NCI-H2029 treated with DMSO at 0.1 percent for 48 hours (cell line): ENCODE measurements around the gene SYNDIG1L.
"Not testable (repeated sequence)": the region's sequence is repeated elsewhere in the genome, so short reads cannot be mapped to it uniquely, and the experiment has no call there.

Experiments used
- DNase-seq: peaks from one replicate; lab custom pipeline; 2025; lab: John Stamatoyannopoulos, UW

The SYNDIG1L gene

DNA sequence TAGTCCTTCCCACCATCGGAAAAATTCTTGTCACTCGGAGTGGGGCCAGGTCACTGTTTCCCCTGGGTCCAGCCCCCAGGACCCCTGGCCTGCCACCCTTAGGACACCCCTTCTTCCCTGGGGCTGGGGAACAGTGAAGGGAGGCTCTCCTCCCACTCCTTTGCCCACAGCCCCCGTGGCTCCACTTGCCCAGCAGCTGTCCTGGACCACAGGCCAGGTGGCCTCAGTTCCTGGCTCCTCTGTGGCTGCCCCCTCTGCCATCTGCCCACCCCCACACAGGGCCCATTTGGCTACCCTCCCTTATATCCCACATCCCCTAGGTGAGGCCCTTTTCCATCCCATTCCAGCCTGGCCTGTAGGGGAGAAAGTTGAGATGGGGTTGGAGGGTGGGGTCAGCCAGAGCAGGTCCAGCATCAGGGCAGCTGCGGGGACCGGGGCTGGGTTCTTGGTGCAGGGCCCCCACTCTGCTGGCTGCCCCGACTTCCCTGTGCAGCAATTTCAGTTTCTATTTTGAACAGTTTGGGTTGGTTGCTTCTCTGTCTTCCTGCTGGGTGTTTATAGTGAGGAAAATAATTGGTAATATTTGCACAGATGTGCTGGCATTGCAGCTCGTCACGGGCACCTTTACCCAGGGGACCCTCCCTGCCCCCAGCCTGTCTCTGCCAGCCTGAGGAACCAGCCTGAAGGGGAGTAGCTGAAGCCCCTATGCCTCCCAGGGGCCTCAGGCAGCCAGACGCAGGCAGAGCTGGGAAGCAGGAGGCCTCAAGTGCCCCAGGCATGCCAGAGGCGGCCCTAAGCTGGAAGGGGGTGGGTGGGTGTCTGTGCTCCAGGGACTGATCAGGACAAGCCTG lies 23.4 kb downstream of the SYNDIG1L start:
- no peak for DNase-seq

GRCh38 chr14:74401504-74402241 lies 24.3 kb downstream of the SYNDIG1L start:
- no peak for DNase-seq

GRCh38 chr14:74400919-74401503 lies 25.0 kb downstream of the SYNDIG1L start:
- no peak for DNase-seq

DNA sequence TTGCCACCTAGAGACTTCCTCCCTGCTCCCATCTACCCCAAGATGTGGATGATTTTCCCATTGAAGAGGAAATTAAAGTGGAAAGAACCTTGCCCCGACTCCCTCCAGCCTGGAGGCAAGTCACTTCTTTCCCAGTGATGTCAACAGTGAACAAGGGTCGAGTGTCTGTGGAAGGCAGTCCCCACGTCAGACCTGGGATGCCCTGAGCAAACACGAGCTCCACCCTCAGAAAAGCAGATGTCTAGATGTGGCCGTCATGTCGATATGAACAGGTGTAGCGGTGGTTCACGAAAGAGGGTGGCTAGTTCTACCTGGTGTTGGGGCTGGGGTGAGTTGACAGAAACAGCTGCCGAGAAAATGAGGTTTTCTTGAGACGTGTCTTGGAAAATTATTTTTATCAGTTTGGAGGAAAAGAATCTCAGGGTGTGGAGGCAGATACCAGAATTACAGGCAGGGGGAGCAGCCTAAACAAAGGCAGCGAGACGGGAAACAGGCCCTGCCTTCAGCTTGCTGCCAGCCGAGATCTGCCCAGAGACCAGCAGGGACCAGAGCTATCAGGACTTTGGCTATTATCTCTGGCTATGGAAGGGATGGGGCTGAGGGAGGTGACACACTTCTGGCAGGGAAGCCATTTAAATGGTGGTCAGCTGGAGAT lies 25.9 kb downstream of the SYNDIG1L start:
- DNase-seq, result no peak

DNA sequence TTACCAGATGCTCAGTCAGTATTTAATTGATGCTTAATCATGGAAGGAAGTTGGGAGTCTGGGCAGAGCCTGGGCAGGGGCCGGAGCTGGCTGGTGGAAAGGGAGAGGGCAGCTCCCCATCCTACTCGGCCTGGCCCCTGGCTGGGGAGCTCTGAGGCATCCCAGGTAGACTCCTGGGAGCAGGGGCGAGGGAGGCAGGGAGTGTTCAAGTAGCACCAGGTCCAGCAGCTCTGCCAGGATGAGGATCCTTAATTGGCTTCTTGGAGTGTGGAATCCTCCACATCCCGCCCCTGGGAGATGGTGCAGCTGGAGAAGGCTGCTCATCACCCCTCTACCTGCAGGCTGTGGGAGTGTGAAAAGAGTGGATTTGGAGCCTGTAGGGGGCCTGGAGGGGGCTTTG lies 30.9 kb downstream of the SYNDIG1L start:
- no peak for DNase-seq

GRCh38 chr14:74394549-74394948 lies 31.5 kb downstream of the SYNDIG1L start:
- DNase-seq, result no peak

- DNase-seq, result no peak
These were observed 33.1 kb downstream of the SYNDIG1L start for GRCh38 chr14:74392616-74393570.

DNA sequence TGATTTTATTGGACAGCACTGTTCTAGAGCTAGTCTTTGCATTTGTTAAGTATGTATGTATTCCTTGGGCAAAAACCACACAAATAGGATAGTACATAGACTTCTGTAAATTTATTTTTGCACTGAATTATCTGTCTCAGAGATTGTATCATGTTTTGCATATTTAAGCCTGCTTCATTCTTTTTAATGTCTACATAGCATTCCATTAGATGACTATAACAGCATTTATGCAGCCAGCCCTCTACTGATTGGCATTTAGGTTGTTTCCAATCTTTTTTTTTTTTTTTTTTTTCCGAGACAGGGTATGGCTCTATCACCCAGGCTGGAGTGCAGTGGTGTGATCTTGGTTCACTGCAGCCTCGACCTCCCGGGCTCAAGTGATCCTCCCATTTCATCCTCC lies 34.5 kb downstream of the SYNDIG1L start:
- DNase-seq, result no peak

DNA sequence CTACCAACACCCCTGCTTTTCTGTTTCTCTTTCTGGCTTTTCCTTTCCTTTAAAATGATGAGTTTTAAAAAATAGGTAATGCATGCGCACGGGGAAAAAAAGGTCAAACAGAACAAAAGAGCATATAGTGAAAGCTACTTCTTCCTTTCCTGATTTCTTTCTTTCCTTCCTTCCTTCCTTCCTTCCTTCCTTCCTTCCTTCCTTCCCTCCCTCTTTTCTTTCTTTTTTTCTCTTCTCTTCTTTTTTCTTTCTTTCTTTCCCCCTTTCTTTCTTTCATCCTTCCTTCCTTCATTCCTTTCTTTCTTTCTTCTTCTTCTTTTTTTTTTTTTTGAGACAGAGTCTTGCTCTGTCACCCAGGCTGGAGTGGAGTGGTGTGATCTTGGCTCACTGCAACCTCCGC lies 35.5 kb downstream of the SYNDIG1L start:
- DNase-seq, result not testable (repeated sequence)

DNA sequence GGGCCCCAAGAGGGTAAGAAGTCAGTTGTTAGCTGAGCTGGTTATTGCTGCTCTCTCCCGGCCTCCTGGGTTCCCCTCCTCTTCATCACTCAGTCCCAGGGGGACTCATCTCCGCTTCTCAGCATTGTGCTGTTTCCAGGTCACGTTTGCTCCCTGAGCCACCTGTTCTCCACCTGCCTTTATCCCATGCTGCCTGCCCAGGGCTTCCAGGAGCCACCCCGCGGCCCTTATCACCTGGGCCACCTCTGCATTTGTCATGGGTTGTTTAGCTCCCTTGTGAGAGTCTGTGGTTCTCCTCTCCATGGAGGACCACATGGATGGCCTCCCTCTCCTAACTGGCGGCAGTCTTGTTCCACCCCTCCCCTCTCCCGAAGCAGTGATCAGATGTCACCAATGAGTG lies 36.0 kb downstream of the SYNDIG1L start:
- DNase-seq, result no peak

DNA sequence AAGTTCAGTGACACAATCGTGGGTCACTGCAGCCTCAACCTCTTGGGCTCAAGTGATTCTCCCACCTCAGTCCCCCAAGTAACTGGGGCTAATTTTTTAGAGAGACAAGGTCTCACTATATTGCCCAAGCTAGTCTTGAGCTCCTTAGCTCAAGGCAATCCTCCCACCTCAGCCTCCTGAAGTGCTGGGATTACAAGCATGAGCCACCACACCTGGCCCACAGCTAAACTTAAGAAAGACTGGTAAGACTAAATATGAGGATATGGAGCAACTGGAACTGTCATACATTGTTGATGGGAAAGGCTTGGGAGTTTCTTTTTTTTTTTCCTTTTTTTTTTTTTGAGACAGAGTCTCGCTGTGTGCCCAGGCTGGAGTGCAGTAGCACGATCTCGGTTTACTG lies 43.8 kb downstream of the SYNDIG1L start:
- no peak for DNase-seq

GRCh38 chr14:74381571-74381970 lies 44.4 kb downstream of the SYNDIG1L start:
- not testable (repeated sequence) for DNase-seq

DNA sequence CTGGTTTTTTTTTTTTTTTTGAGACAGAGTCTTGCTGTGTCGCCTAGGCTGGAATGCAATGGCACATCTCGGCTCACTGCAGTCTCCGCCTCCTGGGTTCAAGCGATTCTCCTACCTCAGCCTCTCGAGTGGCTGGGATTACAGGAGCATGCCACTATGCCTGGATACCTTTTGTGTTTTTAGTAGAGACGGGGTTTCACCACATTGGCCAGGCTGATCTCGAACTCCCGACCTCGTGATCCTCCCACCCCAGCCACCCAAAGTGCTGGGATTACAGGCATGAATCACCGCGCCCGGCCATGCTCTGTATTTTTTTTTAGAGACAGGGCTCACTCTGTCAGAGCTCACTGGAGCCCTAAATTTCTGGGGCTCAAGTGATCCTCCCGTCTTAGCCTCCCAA lies 45.2 kb downstream of the SYNDIG1L start:
- DNase-seq, result no peak

GRCh38 chr14:74380172-74380571 lies 45.8 kb downstream of the SYNDIG1L start:
- no peak for DNase-seq

GRCh38 chr14:74377976-74378690 lies 47.9 kb downstream of the SYNDIG1L start:
- DNase-seq, result no peak

- DNase-seq, result no peak
These were observed 57.6 kb downstream of the SYNDIG1L start for GRCh38 chr14:74368441-74368840.

DNA sequence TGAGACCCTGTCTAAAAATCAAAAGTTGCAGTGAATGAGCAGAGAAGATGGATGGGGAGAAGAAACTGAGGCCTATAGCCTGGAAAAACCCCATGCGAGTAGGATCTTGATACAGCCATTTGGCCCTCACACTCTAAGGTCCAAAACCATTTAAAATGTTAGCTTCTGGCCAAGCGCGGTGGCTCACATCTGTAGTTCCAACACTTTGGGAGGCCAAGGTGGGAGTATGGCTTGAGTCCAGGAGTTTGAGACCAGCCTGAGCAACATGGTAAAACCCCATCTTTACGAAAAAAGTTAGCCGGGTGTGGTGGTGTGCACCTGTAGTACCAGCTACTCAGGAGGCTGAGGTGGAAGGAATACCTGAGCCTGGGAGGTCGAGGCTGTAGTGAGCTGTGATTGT lies 58.0 kb downstream of the SYNDIG1L start:
- no peak for DNase-seq

DNA sequence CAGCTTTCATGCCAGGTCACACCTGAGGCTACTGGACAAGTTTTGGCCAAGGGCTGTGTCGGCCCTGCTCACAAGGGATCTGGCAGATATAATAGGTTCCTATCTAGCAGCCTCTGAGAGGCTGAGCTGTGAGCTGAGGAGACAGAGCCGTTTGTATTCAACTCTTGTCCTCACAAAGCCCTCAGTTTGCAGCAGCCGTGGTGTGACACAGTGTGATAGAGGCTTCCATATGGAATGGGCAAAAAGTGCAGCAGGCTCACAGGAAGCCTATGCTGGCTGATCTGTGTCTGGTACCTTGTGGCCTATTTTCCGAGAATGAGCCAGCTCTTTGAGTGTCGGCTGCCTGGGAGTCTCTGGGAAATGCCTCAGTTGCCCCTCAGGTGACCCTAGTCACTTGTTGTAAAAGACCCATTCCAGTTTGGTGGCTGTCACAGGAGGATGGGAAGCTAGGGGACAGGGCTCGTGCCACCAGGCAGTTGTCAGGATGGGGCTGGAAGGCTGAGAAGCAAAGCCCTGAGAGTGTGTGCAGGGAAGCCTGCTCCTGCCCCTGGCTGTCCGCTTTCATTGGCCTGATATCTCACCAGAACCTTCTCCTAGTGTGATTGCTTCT lies 61.6 kb downstream of the SYNDIG1L start:
- no peak for DNase-seq

- peak; percentile 3 for DNase-seq
These were observed 63.6 kb downstream of the SYNDIG1L start for GRCh38 chr14:74362361-74362915.

DNA sequence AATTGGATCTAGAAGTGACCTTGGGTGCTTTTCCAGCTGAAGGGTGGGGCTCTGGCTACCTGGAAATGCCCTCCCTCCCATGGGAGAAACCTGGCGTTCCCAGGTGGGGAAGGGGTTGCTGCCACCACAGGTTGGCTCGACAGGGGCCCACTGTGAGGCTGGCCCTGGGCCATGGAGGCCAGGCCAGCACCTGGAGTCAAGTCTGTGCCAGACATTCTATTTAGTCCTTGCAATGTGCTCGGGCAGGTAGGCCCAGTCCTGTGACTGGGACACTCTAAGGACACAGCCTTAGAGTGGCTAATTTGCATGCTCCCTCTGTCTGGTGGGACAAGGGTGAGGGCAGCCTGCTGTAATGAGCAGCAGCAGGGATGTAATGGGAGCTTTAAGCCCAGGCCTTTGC lies 65.8 kb downstream of the SYNDIG1L start:
- no peak for DNase-seq
